ENCODE measurements around the gene UBD.
A peak's percentile ranks its signal among the peaks of the same experiment; 100 is the strongest.

UBD gene

DNA sequence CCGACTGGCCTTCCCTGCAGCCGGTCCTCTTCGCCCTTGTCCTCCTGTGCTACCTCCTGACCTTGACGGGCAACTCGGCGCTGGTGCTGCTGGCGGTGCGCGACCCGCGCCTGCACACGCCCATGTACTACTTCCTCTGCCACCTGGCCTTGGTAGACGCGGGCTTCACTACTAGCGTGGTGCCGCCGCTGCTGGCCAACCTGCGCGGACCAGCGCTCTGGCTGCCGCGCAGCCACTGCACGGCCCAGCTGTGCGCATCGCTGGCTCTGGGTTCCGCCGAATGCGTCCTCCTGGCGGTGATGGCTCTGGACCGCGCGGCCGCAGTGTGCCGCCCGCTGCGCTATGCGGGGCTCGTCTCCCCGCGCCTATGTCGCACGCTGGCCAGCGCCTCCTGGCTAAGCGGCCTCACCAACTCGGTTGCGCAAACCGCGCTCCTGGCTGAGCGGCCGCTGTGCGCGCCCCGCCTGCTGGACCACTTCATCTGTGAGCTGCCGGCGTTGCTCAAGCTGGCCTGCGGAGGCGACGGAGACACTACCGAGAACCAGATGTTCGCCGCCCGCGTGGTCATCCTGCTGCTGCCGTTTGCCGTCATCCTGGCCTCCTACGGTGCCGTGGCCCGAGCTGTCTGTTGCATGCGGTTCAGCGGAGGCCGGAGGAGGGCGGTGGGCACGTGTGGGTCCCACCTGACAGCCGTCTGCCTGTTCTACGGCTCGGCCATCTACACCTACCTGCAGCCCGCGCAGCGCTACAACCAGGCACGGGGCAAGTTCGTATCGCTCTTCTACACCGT, 6.1 kb downstream of the UBD start:
- peak; percentile 69 for DNase-seq (ENCODE audit: low spot score)
- TF ChIP-seq, protein P1, sequence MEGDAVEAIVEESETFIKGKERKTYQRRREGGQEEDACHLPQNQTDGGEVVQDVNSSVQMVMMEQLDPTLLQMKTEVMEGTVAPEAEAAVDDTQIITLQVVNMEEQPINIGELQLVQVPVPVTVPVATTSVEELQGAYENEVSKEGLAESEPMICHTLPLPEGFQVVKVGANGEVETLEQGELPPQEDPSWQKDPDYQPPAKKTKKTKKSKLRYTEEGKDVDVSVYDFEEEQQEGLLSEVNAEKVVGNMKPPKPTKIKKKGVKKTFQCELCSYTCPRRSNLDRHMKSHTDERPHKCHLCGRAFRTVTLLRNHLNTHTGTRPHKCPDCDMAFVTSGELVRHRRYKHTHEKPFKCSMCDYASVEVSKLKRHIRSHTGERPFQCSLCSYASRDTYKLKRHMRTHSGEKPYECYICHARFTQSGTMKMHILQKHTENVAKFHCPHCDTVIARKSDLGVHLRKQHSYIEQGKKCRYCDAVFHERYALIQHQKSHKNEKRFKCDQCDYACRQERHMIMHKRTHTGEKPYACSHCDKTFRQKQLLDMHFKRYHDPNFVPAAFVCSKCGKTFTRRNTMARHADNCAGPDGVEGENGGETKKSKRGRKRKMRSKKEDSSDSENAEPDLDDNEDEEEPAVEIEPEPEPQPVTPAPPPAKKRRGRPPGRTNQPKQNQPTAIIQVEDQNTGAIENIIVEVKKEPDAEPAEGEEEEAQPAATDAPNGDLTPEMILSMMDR (IDR thresholded peaks at IDR 0.05; ENCODE audit: borderline replicate concordance, control extremely low read depth, extremely low read depth, insufficient read depth, missing control alignments) = no peak
- in situ Hi-C loops (cut with MboI; ENCODE audit: low sequenced_read_pairs, unreplicated experiment) = no loop called here

DNA sequence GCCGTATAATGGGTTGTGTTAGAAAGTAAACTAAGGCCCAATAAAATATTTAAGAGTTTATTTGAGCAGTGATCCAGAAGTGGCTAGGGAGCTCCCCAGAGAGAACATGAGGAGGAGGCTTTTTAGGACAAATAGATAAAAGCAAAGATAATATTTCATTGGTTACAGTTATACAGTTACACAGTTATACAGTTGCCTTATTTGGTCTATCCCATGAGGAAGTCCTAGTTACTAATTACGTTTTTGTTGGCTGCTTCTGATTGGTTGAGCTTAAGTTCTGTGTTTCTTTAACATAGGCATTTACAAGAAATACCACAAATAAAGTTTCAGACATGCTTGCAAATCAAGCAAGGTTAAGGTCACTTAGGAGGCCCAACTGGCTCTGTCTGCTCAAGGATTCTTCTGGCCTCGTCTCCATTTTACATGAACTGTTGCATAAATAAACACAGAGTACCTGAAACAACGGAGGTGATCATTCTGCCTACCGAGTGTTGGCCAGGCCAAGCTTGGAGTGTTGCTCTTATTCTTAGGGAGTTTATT, 7.0 kb downstream of the UBD start:
- DNase-seq (ENCODE audit: low spot score) = peak; percentile 80
- TF ChIP-seq, protein P1 (IDR thresholded peaks at IDR 0.05; ENCODE audit: borderline replicate concordance, control extremely low read depth, extremely low read depth, insufficient read depth, missing control alignments) = no peak
- in situ Hi-C loops (cut with MboI; ENCODE audit: low sequenced_read_pairs, unreplicated experiment) = no loop called here

DNA sequence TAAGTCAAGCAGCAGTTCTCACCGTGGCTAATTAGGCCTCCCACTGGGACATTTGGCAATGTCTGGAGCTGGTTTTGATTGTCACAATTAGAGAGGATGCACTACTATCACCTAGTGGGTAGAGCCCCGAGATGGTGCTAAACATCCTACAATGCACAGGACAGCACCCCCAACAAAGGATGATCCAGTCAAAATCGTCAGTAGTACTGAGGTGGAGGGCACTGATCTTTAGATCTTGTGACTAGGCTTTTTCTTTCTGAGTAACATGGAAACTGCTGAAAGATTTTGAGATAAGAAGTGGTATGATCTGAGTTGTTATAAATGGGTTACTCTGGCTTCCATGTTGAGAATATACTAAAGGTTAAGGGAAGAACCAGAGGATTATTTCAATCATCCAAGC, 12.0 kb downstream of the UBD start:
- in situ Hi-C loops (cut with MboI; ENCODE audit: low sequenced_read_pairs, unreplicated experiment) = no loop called here
- DNase-seq (ENCODE audit: low spot score) = no peak
- TF ChIP-seq, protein P1 (IDR thresholded peaks at IDR 0.05; ENCODE audit: borderline replicate concordance, control extremely low read depth, extremely low read depth, insufficient read depth, missing control alignments) = no peak

DNA sequence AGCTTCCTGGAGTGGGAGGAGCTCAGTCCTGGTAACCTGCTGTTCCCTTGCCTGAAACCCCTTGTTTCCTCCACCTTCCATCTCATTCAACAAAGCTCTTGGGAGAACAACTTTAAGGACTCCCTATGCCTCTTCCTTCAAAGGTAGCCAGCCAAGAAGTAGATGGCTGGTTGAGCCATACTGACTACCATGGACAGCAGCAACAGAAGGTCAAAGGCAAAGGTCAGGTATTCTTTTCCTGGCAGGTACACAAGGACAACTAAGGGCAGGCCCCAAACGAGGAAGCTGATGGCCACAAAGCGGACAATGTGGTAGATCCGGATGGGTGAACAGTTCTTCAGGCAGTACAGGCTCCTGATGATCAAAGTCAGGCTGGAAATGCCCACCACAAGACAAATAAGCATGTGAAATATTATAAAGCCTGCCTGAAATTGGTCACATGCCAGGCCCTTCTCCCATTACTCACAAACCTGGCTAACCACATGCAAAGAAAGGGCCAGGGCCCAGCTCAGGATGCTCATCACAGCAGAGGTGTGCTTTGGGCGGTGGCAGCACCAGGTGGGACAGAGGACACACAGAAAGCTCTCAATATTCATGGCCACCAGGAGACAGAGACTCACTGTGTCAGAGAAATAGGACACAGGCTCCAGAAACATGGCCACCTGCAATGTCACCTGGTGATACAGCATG, 21.7 kb downstream of the UBD start:
- no peak for DNase-seq (ENCODE audit: low spot score)
- in situ Hi-C loops (cut with MboI; ENCODE audit: low sequenced_read_pairs, unreplicated experiment) = no loop called here

DNA sequence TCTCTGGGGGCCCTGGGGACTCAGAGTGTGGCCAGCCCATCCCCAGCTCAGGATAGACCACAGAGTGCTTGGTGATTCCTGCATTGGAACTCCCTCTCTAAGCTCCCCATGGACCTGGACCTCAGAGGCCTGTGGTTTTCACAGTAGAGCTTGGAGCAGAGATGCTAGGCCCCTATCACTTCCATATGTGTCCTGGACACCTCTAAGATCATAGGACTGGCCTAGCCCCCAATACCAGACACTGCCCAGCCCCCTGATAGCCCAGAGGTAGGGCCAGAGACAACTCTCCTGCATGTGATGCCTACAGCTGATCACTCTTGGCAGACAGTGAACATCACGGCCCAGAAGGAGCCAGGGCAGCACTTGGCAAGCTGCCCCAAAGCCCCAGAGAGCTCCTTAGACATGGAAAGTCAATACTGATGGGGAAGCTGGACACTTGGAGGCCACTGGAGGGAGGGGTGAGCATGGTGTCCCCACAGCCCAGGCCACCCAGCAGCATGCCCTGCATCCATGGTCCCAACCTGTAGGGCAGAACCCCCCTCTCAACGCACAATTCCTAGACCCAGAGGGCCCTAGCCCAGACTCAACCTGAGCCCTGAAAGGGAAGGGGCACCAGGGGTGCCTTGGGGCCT, 27.1 kb downstream of the UBD start:
- in situ Hi-C loops (cut with MboI; ENCODE audit: low sequenced_read_pairs, unreplicated experiment) = no loop called here
- DNase-seq (ENCODE audit: low spot score) = no peak
- TF ChIP-seq, protein P1 (IDR thresholded peaks at IDR 0.05; ENCODE audit: borderline replicate concordance, control extremely low read depth, extremely low read depth, insufficient read depth, missing control alignments) = no peak

More for the DNA sequence above, 21.7 kb downstream of the UBD start:
- TF ChIP-seq, protein P1 (IDR thresholded peaks at IDR 0.05; ENCODE audit: borderline replicate concordance, control extremely low read depth, extremely low read depth, insufficient read depth, missing control alignments) = no peak

DNA sequence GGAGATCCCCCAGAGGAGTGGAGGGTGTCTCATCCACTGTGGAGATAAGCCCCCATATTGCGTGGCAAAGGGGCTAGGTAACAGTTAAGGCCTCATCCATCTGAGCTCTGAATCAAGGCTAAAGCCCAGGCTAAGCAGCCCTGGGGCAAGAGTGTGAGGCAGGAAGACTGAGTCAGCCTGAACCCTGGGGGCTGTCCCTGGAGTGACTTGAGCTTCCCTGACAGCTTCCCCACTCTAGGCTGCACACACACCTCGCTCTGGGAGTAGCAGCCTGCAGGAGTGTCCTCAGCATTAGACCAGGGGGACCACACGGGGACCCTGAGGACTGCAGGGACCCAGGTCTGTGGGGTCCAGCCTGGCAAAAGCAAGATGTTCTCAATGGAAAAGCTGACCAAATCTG, 27.9 kb downstream of the UBD start:
- DNase-seq (ENCODE audit: low spot score) = no peak
- in situ Hi-C loops (cut with MboI; ENCODE audit: low sequenced_read_pairs, unreplicated experiment) = no loop called here
- TF ChIP-seq, protein P1 (IDR thresholded peaks at IDR 0.05; ENCODE audit: borderline replicate concordance, control extremely low read depth, extremely low read depth, insufficient read depth, missing control alignments) = no peak

All from GM13976 (cell line).